Uterus (tissue), 2 donors: ENCODE data around the gene WIZ.

Experiments
- CTCF ChIP-seq, 4 experiments: fragments of 200-600 bp in 2 of 4; fragments of 450-650 bp in 2 of 4; sonication (generic) in 2 of 4; IDR thresholded peaks; one replicate each; pipeline ENCODE4 v1.5.1; 2016 to 2019; ENCODE audit warnings: antibody characterized with exemption in 4 of 4, mild to moderate bottlenecking in 2 of 4, moderate library complexity in 1 of 4
- POLR2A ChIP-seq, 2 donors: fragments of 450-650 bp; IDR thresholded peaks; one replicate each; pipeline ENCODE4 v1.6.1; 2016; ENCODE audit warnings: antibody characterized with exemption in 2 of 2, mild to moderate bottlenecking in 1 of 2, moderate library complexity in 1 of 2

GRCh38 chr19:15447057-15447456, 2.7 kb downstream of the WIZ start:
- TF ChIP-seq CTCF (IDR thresholded peaks at IDR 0.05): no peak
- TF ChIP-seq POLR2A (IDR thresholded peaks at IDR 0.05): no peak
